CMK (cell line): ENCODE measurements around the gene CSNK1E.

Experiments
- DNase-seq: peaks from one replicate; pipeline ENCODE4 v3.0.0-alpha.2; 2010; ENCODE audit warnings: low read depth

Gene CSNK1E

GRCh38 chr22:38305471-38306448 lies 11.5 kb downstream of the CSNK1E start:
- no peak for DNase-seq

- DNase-seq, result no peak
Measured at GRCh38 chr22:38304526-38304925, 12.7 kb downstream of the CSNK1E start.

GRCh38 chr22:38303974-38304373 lies 13.3 kb downstream of the CSNK1E start:
- no peak for DNase-seq

DNA sequence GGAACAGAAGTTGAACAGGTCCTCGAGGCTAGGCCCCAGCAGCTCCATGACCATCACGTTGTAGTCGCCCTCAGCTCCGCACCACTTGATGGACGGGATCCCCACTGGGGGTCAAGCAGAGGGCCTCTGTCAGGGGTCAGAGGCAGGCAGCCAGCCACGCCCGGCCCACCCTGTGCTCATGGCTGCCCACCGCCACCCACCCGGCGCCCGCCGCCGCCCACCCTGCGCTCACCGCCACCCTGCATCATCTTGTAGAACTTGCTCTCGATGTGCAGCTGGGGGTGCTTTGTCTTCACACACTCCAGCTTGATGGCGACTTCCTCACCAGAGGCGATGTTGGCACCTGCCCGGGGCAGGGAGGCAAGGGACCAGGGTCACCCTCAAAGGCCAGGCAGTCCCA lies 14.3 kb downstream of the CSNK1E start:
- no peak for DNase-seq

- no peak for DNase-seq
Measured at GRCh38 chr22:38300946-38301345, 16.3 kb downstream of the CSNK1E start.

DNA sequence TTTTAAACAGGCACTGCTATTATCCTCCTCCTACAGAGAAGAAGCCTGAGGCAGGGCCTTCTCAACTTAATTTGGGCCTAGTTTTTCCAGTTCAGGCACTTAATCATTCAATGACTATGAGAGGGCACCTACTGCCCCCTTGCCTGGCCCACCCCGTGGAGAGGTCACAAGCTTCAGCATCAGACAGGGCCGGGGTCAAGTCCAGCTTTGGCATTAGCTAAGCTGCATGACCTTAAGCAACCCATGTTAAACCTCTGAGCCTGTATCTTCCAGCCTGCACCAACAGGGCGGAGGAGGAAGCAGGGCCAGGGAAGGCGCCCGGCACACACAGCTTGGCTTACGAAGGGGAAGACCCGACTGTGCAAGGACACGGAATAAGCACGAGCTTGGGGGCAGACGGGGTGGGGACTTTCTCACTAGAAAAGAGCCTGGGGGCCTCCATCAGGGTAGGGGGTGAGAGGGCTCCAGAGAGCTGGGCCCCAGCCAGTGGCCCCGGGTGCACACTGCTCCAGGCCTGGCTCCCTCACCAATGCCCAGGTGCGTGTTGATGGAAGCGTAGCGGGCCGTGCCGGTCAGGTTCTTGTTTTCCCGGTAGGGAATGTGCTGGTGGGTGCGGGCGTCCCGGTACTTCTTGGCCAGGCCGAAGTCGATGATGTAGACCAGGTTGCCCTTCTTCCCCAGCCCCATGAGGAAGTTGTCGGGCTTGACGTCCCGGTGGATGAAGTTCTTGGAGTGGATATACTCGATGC lies 16.9 kb downstream of the CSNK1E start:
- no peak for DNase-seq

DNA sequence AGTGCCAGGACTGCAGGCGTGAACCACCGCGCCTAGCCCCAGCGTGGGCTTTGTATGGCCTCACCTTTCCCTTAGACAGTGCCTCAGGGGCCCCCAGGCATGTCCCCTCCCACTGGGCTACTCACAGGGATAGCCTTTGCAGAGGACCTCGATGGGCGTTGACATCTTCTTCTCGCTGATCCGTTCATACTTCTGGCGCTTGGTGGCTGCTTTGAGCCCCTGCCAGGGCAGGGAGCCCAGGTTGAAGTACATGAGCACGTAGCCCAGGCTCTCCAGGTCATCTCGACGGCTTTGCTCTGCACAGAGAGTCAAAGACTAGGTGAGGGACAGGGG lies 17.5 kb downstream of the CSNK1E start:
- DNase-seq, result no peak

DNA sequence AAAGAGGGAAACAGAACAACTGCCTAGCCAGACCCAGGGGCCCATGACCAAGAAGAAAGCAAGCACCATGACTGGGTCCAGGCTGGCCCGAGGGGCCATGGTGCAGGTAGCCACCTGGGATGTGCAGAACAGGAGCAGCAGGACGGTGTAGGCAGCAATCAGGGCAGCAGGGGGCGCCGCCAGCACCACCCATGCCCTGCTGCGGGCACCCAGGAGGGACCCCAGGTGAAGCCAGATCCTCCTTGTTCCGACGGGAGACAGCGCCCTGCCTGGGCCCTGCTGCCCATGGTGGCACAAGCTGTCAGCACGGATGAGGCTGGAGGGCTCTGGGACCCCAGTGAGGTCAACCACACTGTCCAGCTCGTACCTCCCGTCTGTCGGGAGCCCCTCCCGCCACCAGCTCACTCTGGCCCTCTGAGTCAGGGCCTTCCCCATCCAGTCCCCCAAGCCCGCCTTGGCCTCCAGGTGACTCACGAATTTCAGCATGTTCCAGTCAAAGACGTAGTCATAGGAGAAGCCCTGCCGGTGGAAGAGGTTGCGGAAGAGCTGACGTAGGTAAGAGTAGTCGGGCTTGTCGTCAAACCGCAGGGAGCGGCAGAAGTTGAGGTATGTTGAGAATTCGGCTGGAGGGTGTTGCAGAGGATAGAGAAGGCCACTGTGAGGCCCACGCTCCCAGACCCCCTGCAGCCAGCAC lies 18.8 kb downstream of the CSNK1E start:
- no peak for DNase-seq

DNA sequence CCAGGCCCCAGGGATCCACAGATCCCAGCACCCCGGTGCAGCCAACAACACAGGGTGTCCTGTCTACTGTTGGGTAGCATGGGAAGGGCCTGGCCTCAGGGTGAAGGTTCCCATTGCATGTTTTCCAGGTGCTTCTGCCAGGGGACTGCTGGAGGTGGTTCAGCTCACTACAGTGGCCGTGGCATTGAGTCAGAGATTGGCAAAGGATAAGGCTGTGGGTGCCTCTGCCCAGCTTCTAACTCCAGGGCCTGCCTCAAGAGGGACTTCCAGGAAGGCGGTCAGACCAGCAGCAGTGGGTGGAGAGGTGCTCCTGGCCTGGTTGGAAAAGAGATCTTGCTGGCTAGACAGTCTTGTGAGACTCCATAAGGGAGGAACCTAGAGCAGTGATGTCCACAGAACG lies 20.9 kb downstream of the CSNK1E start:
- DNase-seq, result no peak

GRCh38 chr22:38295863-38296262 lies 21.4 kb downstream of the CSNK1E start:
- no peak for DNase-seq

DNA sequence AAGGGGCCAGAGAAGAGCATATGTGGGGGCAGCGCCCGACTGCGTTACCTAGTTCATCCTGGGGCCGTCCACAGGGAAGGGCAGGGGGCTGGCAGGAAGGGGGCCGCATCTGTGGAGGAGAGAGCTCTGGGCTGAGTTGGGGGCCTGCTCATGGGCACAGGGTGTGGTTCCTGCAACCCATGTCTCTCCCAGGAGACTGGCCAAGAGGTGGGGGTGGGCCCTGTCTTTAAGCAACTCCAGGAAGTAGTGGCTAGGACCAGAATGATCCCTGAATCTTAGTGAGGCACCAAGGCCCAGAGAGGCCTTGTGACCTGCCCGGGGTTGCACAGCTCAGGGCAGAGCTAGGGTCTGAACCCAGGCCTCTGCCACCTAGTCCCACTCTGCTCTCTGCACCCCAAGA lies 21.9 kb downstream of the CSNK1E start:
- DNase-seq, result no peak

- no peak for DNase-seq
Measured at GRCh38 chr22:38294193-38294592, 23.0 kb downstream of the CSNK1E start.

DNA sequence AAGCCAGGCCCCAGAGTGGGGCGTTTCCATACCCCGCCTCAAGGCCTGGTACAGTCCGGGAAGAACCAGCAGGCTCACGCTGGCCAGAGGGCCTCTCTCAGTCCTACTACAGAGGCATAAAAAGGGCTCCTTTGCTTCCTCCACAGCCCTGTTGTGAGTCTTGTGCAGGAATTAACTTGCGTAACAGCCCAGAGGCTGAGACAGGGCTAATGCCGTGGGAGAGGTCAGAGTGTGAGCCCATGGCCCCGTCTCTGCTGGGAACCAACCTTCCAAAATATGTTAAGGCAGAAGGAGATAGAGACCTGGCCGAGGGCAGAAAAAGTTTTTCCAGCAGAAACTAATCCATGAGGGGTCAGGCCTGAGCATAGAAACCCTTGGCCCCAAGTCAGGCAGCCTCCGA lies 24.5 kb downstream of the CSNK1E start:
- DNase-seq, result no peak

GRCh38 chr22:38291201-38291777 lies 25.9 kb downstream of the CSNK1E start:
- no peak for DNase-seq

DNA sequence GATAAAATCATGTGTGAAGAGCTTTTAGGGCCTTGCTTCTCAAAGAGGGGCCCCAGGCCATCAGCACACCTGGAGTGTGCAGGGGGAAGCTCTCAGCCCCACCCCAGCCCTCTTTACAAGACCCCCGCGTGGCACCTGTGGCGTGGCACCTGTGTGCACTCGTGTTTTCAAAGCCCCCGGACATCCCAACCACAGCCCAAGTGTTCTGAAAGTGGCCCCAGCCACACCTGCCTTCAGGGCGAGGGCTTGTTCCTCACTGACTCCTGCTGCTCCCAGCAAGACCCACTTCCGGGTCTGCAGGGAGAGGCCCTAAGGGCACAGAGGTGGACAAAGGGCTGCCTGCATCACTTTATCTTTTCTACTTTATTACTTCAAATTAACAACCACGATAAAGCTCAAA lies 26.9 kb downstream of the CSNK1E start:
- DNase-seq, result no peak

DNA sequence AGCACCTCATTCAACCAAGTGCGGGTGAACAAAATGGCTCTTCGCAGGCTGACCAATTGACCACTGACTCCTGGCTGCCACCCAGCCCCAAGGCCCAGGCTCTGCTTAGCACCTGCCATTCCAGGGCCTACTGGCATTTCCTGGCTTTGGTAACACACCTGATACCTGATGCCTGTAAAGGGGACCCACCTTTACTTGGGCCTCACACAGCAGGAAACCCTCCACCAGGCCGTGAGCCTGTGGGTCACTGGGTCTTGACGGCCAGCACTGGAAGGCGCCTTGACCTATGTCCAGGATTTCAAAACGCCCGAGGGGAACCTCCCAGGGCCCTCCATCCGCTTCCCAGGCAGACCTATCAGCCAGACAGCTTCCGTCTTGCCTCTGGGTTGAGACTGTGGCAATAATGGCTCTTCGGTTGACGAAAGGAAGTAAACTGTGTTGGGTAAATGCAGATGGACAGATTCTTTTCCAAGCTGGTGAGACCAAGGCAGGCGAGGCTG lies 27.6 kb downstream of the CSNK1E start:
- DNase-seq, result no peak

DNA sequence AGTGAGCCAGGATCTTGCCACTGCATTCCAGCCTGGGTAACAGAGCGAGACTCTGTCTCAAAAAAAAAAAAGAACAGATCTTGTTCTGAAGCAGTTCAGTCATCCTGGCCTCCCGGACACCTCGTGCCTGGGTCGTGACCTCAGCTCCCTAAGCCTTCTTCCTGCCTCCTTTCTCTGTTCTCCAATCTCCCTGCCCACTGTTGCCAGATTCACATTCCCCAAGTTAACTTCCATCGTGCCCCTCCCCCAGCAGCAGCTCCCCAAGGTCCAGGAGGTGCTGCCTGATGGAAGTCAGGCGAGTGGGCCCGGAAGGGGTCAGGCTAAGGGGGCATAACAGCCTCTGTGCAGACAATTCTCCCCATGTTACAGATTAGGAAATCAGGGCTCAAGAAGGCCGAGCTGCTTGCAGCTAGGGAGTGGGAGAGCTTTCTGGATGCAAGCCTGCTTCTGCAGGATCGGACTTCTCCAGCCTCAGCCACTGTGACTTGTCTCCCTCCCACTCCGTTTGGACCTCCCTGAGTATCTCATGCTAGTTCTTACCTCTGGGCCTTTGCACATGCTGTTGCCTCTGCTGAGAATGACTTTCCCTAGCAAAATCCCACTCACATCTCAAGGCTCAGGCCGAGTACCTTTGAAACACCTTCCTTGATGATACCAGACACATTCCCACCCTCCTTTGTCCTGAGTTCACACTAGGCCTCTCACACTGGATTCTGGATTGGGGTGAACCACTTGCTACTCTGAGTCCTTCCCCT lies 30.1 kb downstream of the CSNK1E start:
- no peak for DNase-seq

- DNase-seq, result peak; percentile 41
Measured at GRCh38 chr22:38285018-38285417, 32.2 kb downstream of the CSNK1E start.

GRCh38 chr22:38284042-38284402 lies 33.2 kb downstream of the CSNK1E start:
- DNase-seq, result no peak

GRCh38 chr22:38282397-38282796 lies 34.8 kb downstream of the CSNK1E start:
- DNase-seq, result no peak

DNA sequence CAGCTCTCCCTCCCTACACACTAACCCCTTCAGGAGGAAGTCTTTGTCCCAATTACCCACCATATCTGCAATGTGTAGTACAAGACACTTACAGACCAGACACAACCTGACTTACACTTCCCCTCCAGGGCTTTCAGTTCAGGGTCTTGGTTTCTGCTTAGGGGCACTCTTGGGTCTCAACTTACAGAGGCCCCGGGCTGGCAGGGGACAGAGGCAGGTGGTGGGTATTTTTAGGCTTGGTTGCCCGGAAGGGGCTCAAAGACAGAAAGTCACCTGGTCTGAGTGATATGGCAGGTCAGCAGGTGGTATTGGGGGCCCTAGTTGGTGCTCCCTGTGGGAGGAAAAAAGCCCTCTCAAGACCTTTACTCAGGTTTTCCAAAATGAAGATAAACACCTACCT lies 41.1 kb downstream of the CSNK1E start:
- DNase-seq, result no peak
